Epithelial cell of esophagus (primary cell): ENCODE data around the gene COPS9.

ENCODE experiments used
- DNase-seq: peaks from one replicate; pipeline ENCODE4 v3.0.0; 2010; ENCODE audit warnings: low read depth
- H3K4me3 ChIP-seq: 2 replicates; pipeline ENCODE4 v1.5.1; 2011; ENCODE audit warnings: mild to moderate bottlenecking, low read length, control low read depth
- TF ChIP-seq, protein P1 (sequence below): IDR thresholded peaks from 2 replicates; pipeline ENCODE4 v1.5.1; 2011; ENCODE audit warnings: low read depth, mild to moderate bottlenecking, low read length, control low read depth, inconsistent platforms; ENCODE audit not compliant: insufficient read depth; ENCODE audit errors: missing control alignments

Gene COPS9

DNA sequence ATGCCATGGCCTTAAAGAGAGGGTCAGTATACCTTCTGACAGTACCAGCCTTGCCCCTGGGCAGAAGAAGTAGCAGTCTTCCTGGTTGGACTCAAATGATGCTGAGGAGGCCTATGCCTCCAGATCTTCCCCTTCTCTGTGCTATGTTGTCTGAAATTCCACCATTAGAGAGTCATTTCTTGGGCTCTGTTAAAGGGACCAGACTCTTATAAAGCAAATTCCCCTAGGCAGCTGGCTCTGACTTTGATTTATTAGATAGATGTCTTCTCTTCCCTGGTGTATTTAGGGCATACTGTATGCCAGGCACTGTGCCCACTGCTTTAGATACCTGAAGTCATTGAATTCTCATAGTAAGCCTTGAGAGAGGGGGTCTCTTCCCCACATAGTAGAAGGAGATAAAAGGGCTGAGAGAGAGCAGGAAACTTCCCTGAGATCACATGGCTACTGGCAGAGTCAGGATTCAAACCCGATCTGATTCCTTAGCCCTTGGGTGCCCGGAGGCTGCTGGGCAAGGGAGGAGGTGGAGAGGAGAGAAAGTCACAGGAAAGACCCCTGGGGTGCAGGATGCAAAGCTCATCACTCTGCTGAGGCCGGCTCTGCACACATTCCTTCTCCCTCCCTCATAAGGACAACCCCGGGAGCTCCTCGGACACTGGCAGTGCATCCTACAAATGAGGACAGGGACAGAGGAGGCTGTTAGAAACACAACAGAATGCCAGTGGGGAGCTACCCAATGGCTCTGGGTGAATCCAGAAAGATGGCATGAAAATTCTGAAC, 23.0 kb downstream of the COPS9 start:
- H3K4me3 ChIP-seq: no peak overlapping the region
- no peak for DNase-seq
- TF ChIP-seq, protein P1, sequence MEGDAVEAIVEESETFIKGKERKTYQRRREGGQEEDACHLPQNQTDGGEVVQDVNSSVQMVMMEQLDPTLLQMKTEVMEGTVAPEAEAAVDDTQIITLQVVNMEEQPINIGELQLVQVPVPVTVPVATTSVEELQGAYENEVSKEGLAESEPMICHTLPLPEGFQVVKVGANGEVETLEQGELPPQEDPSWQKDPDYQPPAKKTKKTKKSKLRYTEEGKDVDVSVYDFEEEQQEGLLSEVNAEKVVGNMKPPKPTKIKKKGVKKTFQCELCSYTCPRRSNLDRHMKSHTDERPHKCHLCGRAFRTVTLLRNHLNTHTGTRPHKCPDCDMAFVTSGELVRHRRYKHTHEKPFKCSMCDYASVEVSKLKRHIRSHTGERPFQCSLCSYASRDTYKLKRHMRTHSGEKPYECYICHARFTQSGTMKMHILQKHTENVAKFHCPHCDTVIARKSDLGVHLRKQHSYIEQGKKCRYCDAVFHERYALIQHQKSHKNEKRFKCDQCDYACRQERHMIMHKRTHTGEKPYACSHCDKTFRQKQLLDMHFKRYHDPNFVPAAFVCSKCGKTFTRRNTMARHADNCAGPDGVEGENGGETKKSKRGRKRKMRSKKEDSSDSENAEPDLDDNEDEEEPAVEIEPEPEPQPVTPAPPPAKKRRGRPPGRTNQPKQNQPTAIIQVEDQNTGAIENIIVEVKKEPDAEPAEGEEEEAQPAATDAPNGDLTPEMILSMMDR: no peak

DNA sequence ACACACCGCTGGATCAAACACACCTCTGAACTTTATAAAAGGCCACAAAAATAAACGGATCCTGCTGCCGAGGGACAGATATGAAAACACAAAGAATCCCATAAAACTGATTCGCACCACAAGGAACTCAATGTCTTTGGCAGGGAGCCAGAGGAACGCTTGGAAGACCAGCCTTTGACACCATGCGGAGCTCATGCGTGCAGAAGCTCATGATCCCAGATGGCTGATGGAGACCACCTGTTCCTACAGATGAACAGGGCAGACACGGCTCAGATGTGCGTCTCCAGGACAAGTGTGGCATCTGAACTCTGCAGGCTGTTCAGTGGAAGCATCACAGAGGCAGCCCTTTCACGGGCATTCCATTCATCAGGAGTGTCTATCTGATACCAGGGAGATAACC, 24.9 kb downstream of the COPS9 start:
- no peak overlapping the region for H3K4me3 ChIP-seq
- TF ChIP-seq, protein P1: no peak
- DNase-seq: no peak

DNA sequence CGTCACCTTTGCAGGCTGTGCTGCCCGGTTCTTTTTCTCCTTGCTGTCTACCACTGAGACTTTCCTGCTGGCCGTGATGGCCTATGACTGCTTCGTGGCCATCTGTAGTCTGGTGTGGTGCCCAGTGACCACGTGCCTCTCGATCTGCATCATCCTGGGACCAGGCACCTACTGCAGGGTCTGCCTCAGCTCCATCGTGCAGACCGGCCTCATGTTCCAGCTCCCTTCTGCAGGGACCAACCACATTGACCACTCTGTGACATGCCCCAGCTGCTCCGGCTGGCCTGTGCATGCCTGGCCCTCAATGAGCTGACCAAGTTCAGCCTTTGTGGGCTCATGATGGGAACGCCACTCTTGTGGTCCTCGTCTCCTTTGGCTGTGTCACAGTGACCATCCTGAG, 26.7 kb downstream of the COPS9 start:
- no peak for DNase-seq
- TF ChIP-seq, protein P1: no peak
- no peak overlapping the region for H3K4me3 ChIP-seq

DNA sequence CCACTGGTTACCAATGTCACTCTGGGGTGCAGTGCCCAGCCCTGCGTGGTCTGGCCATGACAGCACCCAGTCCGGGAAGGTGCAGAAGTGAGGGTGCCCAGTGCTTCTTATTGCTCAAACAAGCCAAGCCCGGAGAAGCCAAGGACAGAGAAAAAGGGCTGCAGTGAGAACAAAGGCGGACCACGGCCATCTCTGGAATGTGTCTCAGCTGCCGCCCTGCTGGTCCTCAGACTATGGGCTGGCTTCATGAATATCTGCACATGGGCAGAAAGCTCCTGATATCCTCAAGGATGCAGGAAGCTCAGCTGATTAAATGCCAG, 28.7 kb downstream of the COPS9 start:
- TF ChIP-seq, protein P1: no peak
- H3K4me3 ChIP-seq: no peak overlapping the region
- no peak for DNase-seq

DNA sequence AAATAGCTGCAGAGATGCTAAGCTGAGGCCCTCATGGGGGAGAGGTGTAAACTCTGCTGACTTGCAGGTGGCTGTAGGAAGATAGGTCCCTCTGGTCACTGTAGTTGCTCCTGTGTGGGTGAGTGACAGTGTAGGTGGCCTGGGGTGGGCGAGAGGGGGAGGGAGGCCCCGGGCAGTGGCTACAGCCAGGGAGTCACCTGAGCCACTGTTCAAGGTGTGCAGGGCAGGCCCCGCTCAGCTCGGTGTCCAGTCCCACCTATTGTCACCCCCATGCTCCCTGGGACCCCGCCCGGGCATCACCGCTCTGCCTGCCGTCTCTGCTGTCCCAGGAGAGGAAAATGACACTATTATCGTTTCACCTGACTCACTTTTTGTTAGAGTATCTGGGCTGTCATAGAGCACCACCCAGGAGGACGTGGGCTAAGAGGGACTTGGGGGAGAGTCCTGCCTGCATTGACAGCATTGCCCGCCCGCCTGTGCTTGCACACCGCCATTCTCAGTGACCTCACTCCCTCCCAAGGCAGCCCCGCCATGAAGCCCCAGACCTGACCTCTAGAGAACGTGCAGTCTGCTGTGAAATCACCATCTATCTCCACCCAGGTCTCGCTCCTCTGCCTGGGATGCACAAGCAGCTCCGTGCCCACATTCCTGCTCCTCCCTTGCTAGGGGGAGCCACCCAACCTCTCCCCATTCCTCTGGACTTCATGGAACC, 29.2 kb downstream of the COPS9 start:
- DNase-seq: no peak
- TF ChIP-seq, protein P1: no peak
- no peak overlapping the region for H3K4me3 ChIP-seq

DNA sequence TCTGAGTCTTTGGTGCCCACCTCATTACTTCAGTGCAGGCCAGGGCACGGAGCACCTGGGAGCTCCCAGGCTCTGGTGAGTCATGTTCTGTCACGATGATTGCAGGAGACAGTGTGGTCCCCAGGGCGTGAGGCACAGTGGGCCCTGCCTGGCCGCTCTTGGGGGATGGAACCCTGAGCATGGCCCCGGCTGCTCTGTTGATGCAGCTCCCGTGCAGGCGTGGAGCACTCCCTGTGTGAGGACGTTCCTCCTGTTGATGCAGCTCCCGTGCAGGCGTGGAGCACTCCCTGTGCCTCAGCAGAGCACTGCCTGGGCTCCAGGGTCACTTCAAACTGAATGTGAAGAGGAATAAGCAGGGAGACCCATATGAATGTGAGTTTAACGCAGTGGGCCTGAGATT, 30.1 kb downstream of the COPS9 start:
- H3K4me3 ChIP-seq: no peak overlapping the region
- TF ChIP-seq, protein P1: no peak
- DNase-seq: no peak
